ENCODE measurements around the gene ADARB2.

ADARB2 gene

DNA sequence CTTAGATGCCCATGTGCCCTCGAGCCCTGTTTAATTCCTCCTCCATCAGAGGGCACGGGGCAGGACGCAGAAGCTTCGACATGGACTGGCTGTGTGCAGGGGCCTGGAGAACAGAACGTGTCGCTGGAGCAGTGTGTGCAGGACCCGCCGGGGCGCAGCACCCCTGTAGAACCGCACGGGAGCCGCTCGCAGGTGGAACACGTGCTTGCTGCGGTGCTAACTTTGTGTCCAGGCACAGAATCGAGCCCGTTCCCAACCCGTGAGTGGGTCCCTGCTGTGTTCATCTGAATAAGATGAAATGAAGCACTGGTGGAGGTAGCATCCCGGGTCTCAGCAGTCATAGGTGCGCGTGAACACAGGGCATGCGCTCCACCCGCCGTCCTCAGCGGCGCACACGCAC lies 564.2 kb downstream of the ADARB2 start:
- H3K36me3 ChIP-seq (ENCODE audit: control insufficient read depth, insufficient read depth, low read length): no peaks in the 10 kb centered on the region
- H3K9ac ChIP-seq (ENCODE audit: low read depth, low read length): no peak overlapping the region
- H3K27me3 ChIP-seq (ENCODE audit: control insufficient read depth, insufficient read depth, low read length): no peaks in the 10 kb centered on the region
- H3K4me1 ChIP-seq (ENCODE audit: control insufficient read depth, insufficient read depth, low read length): no peaks in the 10 kb centered on the region
- no peaks in the 10 kb centered on the region for H3K9me3 ChIP-seq (ENCODE audit: control insufficient read depth, insufficient read depth, low read length)
- H3K4me3 ChIP-seq (ENCODE audit: low read depth, low read length): no peak overlapping the region

DNA sequence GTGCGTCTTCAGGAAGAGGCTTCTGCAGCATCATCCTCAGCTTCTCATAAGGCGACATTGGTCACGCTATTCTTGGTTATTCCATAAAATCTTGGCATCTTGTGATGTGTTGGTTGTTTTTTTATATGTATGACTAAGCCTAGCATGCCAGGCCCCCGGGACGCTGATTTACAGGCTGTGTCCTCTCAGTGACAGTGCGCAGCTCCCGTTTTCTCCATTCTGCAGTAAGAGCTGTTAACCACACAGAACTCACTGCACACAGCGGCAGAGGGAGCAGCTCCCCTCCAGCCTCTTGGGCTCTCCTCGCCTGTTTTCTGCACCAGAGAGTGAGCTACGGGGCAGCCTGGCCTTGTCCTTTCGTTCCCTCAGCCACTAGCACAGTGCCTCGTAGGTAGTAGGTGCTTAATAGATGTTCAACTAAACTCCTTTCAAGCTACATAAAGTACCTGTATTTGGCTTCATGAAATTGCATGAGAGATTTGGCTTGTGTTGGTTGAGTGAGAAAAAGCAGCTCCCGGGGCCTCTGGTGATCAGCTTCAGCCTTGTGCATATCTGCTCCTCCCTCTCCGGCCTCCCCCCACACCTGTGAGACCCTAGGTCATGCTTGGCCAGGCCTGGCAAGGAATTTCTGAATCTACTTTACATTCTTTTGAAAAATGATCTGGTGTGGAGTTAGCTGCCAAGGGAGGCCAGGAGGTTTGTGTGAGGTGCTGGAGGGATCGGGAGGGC lies 564.9 kb downstream of the ADARB2 start:
- Histone ChIP-seq H3K9me3 (ENCODE audit: control insufficient read depth, insufficient read depth, low read length) (no peaks in the 10 kb centered on the region), H3K4me1 (ENCODE audit: control insufficient read depth, insufficient read depth, low read length) (no peaks in the 10 kb centered on the region), H3K27me3 (ENCODE audit: control insufficient read depth, insufficient read depth, low read length) (no peaks in the 10 kb centered on the region), H3K36me3 (ENCODE audit: control insufficient read depth, insufficient read depth, low read length) (no peaks in the 10 kb centered on the region), H3K9ac (ENCODE audit: low read depth, low read length) (no peak overlapping the region), H3K4me3 (ENCODE audit: low read depth, low read length) (no peak overlapping the region)

DNA sequence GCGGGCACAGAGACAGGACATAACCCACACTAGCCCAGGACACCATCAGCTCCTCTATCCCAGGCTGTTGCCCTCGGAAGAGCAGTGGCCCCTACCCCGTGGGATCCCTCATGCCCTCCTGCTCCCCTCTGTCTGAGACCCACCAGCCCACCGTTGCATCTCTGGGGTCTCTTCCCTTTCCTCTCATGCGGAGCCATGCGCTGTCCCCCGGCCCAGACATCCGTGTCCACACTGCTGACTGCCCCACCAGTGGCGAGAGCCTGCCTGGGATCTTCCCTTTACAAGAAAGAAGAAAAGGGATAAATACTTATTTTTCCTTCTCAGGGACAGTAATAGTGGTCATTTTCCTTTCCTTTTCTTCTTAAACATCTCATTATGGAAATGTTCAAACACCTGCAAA lies 565.7 kb downstream of the ADARB2 start:
- no peaks in the 10 kb centered on the region for H3K9me3 ChIP-seq (ENCODE audit: control insufficient read depth, insufficient read depth, low read length)
- no peak overlapping the region for H3K4me3 ChIP-seq (ENCODE audit: low read depth, low read length)
- no peaks in the 10 kb centered on the region for H3K4me1 ChIP-seq (ENCODE audit: control insufficient read depth, insufficient read depth, low read length)
- H3K36me3 ChIP-seq (ENCODE audit: control insufficient read depth, insufficient read depth, low read length): no peaks in the 10 kb centered on the region
- H3K27me3 ChIP-seq (ENCODE audit: control insufficient read depth, insufficient read depth, low read length): no peaks in the 10 kb centered on the region
- no peak overlapping the region for H3K9ac ChIP-seq (ENCODE audit: low read depth, low read length)

DNA sequence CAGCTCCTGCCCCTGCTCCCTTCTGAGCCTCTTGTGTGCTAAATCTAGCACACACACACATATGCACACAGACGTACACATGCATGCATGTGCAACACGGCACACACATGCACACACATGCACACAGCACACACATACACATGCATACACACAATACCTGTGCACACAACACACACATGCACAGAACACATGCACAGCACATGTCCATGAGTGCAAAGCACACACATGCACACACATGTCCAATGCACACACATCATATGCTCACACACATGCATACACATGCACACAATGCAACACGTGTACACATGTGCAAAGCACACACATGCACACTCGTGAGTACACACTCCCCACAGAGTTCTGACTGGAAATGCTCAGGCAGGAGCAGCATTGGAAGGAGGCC lies 566.1 kb downstream of the ADARB2 start:
- Histone ChIP-seq H3K9me3 (ENCODE audit: control insufficient read depth, insufficient read depth, low read length) (no peaks in the 10 kb centered on the region), H3K4me3 (ENCODE audit: low read depth, low read length) (no peak overlapping the region), H3K27me3 (ENCODE audit: control insufficient read depth, insufficient read depth, low read length) (no peaks in the 10 kb centered on the region), H3K36me3 (ENCODE audit: control insufficient read depth, insufficient read depth, low read length) (no peaks in the 10 kb centered on the region), H3K4me1 (ENCODE audit: control insufficient read depth, insufficient read depth, low read length) (no peaks in the 10 kb centered on the region), H3K9ac (ENCODE audit: low read depth, low read length) (no peak overlapping the region)

DNA sequence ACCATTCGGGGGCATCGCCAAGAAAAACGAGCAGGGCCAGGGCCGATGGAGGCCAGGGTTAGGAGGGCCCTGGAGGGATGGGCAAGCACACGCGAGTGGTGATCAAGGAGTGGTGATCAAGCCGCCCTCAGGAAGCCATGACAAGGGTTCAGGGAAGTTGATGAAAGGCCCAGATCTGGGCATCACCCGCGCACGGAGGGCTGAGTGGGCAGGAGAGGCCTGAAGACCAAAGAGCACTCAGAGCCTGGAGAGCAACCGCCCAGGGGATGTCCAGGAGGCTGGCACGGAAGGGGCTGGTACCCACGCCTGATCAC lies 566.5 kb downstream of the ADARB2 start:
- Histone ChIP-seq H3K9me3 (ENCODE audit: control insufficient read depth, insufficient read depth, low read length) (no peaks in the 10 kb centered on the region), H3K4me1 (ENCODE audit: control insufficient read depth, insufficient read depth, low read length) (no peaks in the 10 kb centered on the region), H3K27me3 (ENCODE audit: control insufficient read depth, insufficient read depth, low read length) (no peaks in the 10 kb centered on the region), H3K4me3 (ENCODE audit: low read depth, low read length) (no peak overlapping the region), H3K9ac (ENCODE audit: low read depth, low read length) (no peak overlapping the region), H3K36me3 (ENCODE audit: control insufficient read depth, insufficient read depth, low read length) (no peaks in the 10 kb centered on the region)

DNA sequence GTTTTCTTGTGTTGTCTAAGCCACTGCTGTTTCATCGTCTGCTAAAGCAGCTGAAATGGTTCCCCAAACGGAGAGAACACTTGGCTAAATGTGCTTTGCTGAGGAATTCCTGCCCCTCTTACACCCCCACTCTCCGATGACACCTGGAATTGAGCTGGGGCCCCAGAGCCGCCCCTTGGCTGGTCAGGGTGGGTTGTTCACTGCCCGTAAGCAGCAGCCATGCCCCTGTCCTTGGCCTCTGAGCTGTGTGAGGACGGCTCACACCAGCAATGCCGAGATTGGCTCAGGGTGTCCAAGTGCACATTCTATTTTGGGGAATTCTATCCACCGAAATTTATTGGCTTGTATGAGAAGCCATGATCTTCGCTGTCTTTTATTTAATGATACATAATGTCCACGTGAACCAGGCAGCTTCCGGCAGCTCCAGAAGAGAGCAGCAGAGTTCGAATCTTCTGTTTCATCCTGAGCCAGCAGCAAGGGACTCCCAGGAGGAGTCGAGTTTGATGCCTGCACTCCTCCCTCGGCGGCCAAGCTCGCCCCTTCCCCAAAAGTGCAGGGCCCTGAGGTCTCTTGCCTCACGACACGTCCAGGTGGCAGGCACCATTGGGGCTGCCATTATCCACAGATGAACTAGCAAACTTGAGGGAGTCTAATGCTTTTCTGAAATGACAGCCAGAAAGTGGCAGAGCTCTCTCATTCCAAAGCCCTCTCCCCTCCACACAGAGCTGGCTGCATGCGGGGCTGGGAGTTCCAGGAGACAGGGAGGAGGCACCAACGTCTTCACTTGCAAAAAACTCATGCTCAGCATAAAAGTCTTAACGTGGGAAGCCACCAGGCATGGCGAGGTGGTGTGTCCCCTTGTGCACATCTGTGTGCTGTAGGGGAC lies 567.1 kb downstream of the ADARB2 start:
- Histone ChIP-seq H3K4me3 (ENCODE audit: low read depth, low read length) (no peak overlapping the region), H3K27me3 (ENCODE audit: control insufficient read depth, insufficient read depth, low read length) (no peaks in the 10 kb centered on the region), H3K9ac (ENCODE audit: low read depth, low read length) (no peak overlapping the region), H3K36me3 (ENCODE audit: control insufficient read depth, insufficient read depth, low read length) (no peaks in the 10 kb centered on the region), H3K4me1 (ENCODE audit: control insufficient read depth, insufficient read depth, low read length) (no peaks in the 10 kb centered on the region), H3K9me3 (ENCODE audit: control insufficient read depth, insufficient read depth, low read length) (no peaks in the 10 kb centered on the region)

DNA sequence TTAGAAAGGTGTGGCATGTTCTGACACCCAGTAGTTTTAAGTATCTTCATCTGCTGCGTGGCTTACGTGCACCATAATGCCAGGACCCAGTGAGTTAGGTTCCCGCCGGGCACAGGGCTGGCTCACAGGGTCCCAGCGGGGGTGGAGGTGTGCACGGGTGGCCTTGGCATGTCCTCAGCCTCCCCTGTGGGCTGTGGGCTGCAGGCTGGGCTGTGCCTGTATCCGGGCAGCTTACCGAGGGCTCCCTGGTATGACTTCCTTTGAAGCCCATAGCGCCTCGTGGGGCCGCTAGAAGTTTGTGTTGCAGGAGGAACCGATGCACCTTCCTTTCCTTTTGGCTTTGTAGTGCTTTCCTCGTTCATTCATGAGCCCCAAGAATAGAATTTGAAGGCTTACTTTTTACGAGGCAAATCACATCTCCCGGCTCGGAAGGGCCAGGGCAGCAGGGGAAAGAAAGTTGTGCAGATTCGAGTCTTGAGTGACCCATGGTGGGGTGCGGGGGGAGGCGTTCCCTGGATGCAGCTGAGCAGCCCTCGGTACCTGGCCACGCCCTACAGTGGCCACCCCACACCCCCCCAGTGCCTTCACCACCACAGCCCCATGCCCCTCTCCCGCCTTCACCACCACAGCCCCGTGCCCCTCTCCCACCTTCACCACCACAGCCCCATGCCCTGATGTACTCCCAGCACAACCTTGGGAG lies 568.0 kb downstream of the ADARB2 start:
- H3K9ac ChIP-seq (ENCODE audit: low read depth, low read length): no peak overlapping the region
- H3K27me3 ChIP-seq (ENCODE audit: control insufficient read depth, insufficient read depth, low read length): no peaks in the 10 kb centered on the region

DNA sequence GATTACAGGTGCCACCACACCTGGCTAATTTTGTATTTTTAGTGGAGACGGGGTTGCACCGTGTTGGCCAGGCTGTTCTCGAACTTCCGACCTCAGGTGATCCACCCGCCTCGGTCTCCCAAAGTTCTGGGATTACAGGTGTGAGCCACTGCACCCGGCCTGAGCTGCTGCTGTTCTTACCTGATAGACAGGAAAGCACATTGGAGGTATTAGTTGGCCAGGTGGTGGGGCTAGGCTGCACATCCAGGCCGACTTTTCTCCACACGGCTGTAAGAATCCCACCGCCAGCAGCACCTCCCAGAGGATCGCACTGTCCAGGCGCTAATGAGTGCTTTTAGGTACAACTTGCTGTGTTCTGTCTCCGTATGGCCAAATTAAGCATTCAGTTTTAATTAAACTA lies 568.6 kb downstream of the ADARB2 start:
- H3K9ac ChIP-seq (ENCODE audit: low read depth, low read length): no peak overlapping the region
- H3K27me3 ChIP-seq (ENCODE audit: control insufficient read depth, insufficient read depth, low read length): no peaks in the 10 kb centered on the region
- H3K36me3 ChIP-seq (ENCODE audit: control insufficient read depth, insufficient read depth, low read length): no peaks in the 10 kb centered on the region
- no peaks in the 10 kb centered on the region for H3K9me3 ChIP-seq (ENCODE audit: control insufficient read depth, insufficient read depth, low read length)
- no peaks in the 10 kb centered on the region for H3K4me1 ChIP-seq (ENCODE audit: control insufficient read depth, insufficient read depth, low read length)
- H3K4me3 ChIP-seq (ENCODE audit: low read depth, low read length): no peak overlapping the region

More for the DNA sequence above, 568.0 kb downstream of the ADARB2 start:
- no peaks in the 10 kb centered on the region for H3K9me3 ChIP-seq (ENCODE audit: control insufficient read depth, insufficient read depth, low read length)
- no peaks in the 10 kb centered on the region for H3K36me3 ChIP-seq (ENCODE audit: control insufficient read depth, insufficient read depth, low read length)
- no peaks in the 10 kb centered on the region for H3K4me1 ChIP-seq (ENCODE audit: control insufficient read depth, insufficient read depth, low read length)
- H3K4me3 ChIP-seq (ENCODE audit: low read depth, low read length): no peak overlapping the region

DNA sequence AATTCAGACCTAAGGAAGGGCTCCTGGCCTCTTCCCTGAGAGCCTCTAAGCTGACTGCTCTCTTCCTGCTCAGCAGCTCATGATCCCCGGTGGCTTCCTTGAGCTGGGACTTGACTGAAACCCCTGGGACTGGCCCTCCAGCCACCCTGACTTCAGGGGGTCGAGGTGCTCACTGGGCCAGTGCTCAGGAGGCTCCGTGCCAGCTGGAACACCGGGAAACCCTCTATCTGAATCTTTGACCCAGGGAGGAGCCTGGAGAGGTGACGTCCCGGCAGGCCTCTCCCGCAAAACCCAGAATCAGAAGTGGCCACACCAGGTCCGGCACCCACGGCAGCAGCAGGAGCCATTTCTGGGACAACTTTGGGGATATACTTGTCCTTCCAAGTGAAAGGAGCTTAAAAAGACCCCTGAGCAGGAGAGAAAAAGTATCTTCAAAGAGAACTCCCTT lies 570.5 kb downstream of the ADARB2 start:
- Histone ChIP-seq H3K9ac (ENCODE audit: low read depth, low read length) (no peak overlapping the region), H3K27me3 (ENCODE audit: control insufficient read depth, insufficient read depth, low read length) (no peaks in the 10 kb centered on the region), H3K9me3 (ENCODE audit: control insufficient read depth, insufficient read depth, low read length) (no peaks in the 10 kb centered on the region), H3K4me1 (ENCODE audit: control insufficient read depth, insufficient read depth, low read length) (no peaks in the 10 kb centered on the region), H3K4me3 (ENCODE audit: low read depth, low read length) (no peak overlapping the region), H3K36me3 (ENCODE audit: control insufficient read depth, insufficient read depth, low read length) (no peaks in the 10 kb centered on the region)

DNA sequence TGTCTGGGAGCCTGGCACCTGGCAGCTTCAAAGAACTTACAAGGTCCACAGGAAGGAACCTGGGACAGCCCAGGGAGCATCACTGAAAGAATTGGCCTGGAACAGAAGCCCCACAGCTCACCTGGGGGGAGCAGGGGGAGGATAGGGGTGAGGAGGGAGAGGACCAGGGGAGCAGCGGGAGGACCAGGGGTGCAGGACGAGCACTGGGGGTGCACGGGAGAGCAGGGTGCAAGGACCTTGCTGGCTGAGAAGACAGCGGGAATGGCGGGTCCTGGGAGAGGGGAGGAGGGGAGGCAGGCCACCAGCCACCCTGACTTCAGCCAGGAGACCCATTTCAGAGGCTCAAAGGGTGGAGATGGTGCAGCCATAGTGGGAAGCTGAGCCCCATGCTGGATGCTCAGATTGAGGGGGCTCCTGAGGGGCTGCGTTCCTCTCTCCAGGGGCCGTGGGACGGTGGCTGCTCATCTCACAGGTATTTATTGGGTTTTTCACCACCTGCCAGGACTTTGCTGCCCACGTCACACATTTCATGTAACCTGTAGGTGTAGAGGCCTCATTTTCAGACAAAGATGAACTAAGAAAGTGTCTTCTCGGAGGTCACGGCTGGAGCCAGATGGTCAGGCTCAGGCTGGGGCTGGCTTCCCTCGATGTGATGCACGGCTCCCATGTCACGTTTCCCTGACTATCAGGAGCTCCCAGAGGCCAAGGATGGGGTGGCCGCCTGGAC lies 571.1 kb downstream of the ADARB2 start:
- Histone ChIP-seq H3K9ac (ENCODE audit: low read depth, low read length) (no peak overlapping the region), H3K27me3 (ENCODE audit: control insufficient read depth, insufficient read depth, low read length) (no peaks in the 10 kb centered on the region), H3K4me3 (ENCODE audit: low read depth, low read length) (no peak overlapping the region), H3K9me3 (ENCODE audit: control insufficient read depth, insufficient read depth, low read length) (no peaks in the 10 kb centered on the region), H3K4me1 (ENCODE audit: control insufficient read depth, insufficient read depth, low read length) (no peaks in the 10 kb centered on the region), H3K36me3 (ENCODE audit: control insufficient read depth, insufficient read depth, low read length) (no peaks in the 10 kb centered on the region)

DNA sequence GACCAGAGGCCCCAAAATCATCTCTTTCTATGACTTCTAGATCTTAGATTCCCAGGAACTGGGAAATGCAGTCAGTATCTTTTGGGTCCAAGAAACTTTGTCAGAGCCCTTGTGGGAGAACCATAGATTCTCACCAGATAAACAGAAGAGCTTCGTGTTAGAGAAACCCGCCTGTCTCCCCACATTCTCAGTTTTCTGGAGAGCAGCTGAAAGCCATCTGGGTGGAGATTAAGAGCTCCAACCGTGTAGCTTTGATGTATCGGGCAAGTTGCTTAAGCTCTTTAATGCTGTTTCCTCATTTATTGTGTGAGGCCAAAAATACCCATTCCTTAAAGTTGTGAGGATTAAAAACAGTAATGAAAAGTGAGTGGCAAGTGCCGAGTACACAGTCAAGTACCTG lies 573.5 kb downstream of the ADARB2 start:
- Histone ChIP-seq H3K4me3 (ENCODE audit: low read depth, low read length) (no peak overlapping the region), H3K9ac (ENCODE audit: low read depth, low read length) (no peak overlapping the region), H3K4me1 (ENCODE audit: control insufficient read depth, insufficient read depth, low read length) (no peaks in the 10 kb centered on the region), H3K36me3 (ENCODE audit: control insufficient read depth, insufficient read depth, low read length) (no peaks in the 10 kb centered on the region), H3K9me3 (ENCODE audit: control insufficient read depth, insufficient read depth, low read length) (no peaks in the 10 kb centered on the region), H3K27me3 (ENCODE audit: control insufficient read depth, insufficient read depth, low read length) (no peaks in the 10 kb centered on the region)
